ENCODE measurements around the gene THAP11. TPM values are rescaled to one million over a fixed set of nuclear protein-coding genes. Genes with fewer than 3 reads are reported as not detected.

The THAP11 gene
- total RNA-seq: 10 to 100 TPM; 23.7 to 42.8 TPM

DNA sequence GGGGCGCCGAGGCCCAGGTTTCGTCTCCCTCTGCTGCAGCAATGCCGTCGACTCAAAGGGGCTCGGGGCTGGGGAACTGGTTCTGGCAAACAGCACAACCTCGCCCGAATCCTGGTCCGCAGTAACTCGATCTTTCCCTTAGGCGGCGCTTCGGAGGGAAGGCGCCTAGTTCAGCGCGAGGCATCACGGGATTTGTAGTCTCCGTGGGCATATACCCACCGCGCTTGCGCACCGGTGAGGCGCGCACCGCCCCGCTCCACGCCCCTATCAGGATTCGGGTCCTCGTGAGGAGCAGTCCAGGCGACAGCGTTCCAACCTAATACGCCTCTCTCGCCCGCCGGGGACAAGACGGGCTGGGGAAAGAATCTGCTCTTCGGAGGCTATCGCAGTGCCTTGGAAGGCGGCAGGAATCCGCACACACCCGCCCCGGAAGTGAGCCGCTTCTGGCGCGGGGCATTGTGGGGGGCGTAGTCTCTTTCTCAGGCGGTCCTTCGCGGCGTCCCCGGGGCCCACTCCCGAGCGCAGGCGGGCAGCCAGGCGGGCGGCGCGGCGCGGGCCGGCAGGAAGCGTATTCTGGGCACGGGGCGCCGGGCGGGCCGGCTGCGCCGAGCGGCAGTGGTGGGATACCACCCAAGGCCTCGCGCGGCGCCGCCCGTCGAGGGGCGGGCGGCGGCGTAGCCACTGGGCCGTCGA is at the start of gene THAP11:
Gene THAP11, plus strand, starts transcription at position 505 of the 693 bp plus-strand sequence. CDS start 235 bp downstream, outside the sequence.
- no peaks in the 10 kb centered on the region for H3K9me3 ChIP-seq
- TF ChIP-seq, protein P1, sequence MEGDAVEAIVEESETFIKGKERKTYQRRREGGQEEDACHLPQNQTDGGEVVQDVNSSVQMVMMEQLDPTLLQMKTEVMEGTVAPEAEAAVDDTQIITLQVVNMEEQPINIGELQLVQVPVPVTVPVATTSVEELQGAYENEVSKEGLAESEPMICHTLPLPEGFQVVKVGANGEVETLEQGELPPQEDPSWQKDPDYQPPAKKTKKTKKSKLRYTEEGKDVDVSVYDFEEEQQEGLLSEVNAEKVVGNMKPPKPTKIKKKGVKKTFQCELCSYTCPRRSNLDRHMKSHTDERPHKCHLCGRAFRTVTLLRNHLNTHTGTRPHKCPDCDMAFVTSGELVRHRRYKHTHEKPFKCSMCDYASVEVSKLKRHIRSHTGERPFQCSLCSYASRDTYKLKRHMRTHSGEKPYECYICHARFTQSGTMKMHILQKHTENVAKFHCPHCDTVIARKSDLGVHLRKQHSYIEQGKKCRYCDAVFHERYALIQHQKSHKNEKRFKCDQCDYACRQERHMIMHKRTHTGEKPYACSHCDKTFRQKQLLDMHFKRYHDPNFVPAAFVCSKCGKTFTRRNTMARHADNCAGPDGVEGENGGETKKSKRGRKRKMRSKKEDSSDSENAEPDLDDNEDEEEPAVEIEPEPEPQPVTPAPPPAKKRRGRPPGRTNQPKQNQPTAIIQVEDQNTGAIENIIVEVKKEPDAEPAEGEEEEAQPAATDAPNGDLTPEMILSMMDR (IDR thresholded peaks at IDR 0.05): peak; percentile 65 to 97 (median 94)
- TF ChIP-seq POLR2A (IDR thresholded peaks at IDR 0.05): peak; percentile 37 to 50 (median 41)
- no peaks in the 10 kb centered on the region for H3K36me3 ChIP-seq (replicated peaks in 1 of 2; ENCODE audit: insufficient read depth in 1 of 2, low read depth in 2 of 2)
- H3K4me1 ChIP-seq: peaks cover 42% of the 10 kb centered on the region
- H3K4me3 ChIP-seq: peak within 1 kb of the TSS; percentile 25 to 94
- intact Hi-C loops (cut with DNase I): no loop called here
- ATAC-seq (peak; percentile 79), DNase-seq (peak; percentile 95 to 96 (median 96))
- peak within 1 kb of the TSS; percentile 96 to 99 (median 98) for H3K27ac ChIP-seq
- 0 to 6% methylated on average over 7 to 53 of the region's 83 CpGs for WGBS, 2 donors
- no peaks in the 10 kb centered on the region for H3K27me3 ChIP-seq

DNA sequence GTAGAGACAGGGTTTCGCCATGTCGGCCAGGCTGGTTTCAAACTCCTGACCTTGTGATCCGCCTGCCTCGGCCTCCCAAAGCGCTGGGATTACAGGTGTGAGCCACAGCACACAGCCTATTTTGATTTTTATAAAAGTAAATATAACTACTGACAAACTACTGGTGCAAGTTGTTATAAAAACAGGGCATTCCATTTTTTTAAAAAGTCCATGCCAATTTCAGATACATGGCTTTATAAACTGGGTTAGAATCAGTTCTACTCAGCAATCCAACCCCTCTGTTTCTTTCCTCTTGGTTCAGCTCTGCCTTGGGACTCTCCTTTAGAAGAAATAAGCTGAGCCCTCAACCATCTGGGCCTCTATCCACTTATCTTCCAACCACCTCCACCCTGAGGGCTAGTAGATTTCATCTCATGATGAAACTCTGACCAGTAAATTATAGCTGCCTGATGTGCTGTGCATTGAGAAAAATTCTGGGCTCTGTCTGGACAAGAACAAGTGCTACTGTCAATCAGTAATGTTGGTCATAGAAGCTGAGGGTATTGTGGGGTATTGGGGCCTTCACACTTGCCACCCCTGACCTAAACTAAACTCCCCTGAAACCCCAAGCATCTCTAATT is 45.9 kb upstream of the THAP11 start:
- Histone ChIP-seq H3K36me3 (replicated peaks in 1 of 2; ENCODE audit: insufficient read depth in 1 of 2, low read depth in 2 of 2) (no peaks in the 10 kb centered on the region), H3K4me3 (no peak overlapping the region), H3K9me3 (no peaks in the 10 kb centered on the region), H3K27me3 (no peaks in the 10 kb centered on the region), H3K27ac (no peak overlapping the region), H3K4me1 (peaks cover 8% of the 10 kb centered on the region)
- no peak for DNase-seq
- no peak for TF ChIP-seq POLR2A (IDR thresholded peaks at IDR 0.05)
- TF ChIP-seq, protein P1 (IDR thresholded peaks at IDR 0.05): no peak
- no peak for ATAC-seq
- intact Hi-C loops (cut with DNase I): no loop called here
- WGBS, 2 donors: 96 to 99% methylated on average over 5 of the region's 5 CpGs

DNA sequence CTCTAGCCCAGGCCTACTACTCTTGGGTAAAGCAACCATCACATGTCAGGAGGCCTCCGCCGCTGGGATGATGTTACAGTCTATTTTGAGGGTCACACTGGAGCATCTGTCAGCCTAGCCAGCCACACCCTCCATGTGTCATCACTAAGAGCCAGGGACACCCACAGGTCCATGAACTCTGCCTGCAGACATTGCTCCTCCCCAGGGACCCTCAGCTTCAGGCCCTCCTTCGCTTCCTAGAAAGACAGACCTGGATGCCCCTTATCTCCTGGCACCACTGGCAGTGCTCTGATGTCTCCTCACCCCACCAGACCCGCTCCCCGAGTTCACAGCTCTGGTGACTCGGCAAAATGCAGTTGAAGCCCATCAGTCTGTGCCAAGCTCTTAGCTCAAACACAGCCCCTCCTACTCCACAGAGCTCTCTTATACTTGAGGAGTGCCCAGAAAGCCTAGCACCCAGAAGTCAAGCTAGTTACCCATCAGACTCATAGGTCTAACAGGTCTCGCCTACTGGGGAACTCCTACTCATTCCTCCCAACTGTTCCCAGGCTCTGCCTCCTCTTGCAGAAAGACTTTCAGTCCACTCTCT is 41.7 kb upstream of the THAP11 start:
- Histone ChIP-seq H3K36me3 (replicated peaks in 1 of 2; ENCODE audit: insufficient read depth in 1 of 2, low read depth in 2 of 2) (no peaks in the 10 kb centered on the region), H3K27ac (no peak overlapping the region), H3K9me3 (no peaks in the 10 kb centered on the region), H3K27me3 (no peaks in the 10 kb centered on the region), H3K4me1 (peaks cover 26% of the 10 kb centered on the region), H3K4me3 (no peak overlapping the region)
- intact Hi-C loops (cut with DNase I): no loop called here
- 89% methylated on average over 3 to 5 of the region's 7 CpGs for WGBS, 2 donors
- TF ChIP-seq, protein P1 (IDR thresholded peaks at IDR 0.05): no peak
- no peak for TF ChIP-seq POLR2A (IDR thresholded peaks at IDR 0.05)
- ATAC-seq: no peak
- no peak for DNase-seq

DNA sequence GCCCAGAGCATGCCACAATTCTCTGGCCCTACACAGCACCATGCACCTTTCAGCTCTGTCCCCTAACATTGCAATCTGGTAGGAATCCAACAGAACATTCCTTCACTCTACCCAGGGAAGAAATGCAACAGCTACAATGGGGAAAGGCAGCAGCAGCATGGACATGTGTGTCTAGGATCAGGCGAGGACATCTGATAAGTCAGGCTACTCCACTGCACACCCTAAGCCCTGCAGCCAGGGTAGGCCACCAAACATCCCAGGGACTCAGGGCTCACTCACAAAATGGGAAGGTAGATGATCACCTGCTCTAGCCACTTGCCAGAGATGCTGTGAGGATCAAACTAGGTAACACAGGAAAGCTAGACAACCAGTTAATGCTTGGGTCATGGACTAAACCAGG is 40.9 kb upstream of the THAP11 start:
- no peaks in the 10 kb centered on the region for H3K9me3 ChIP-seq
- H3K36me3 ChIP-seq (replicated peaks in 1 of 2; ENCODE audit: insufficient read depth in 1 of 2, low read depth in 2 of 2): no peaks in the 10 kb centered on the region
- intact Hi-C loops (cut with DNase I): no loop called here
- H3K27me3 ChIP-seq: no peaks in the 10 kb centered on the region
- TF ChIP-seq, protein P1 (IDR thresholded peaks at IDR 0.05): no peak
- H3K4me1 ChIP-seq: peaks cover 30% of the 10 kb centered on the region
- 67 to 91% methylated on average over 1 of the region's 1 CpG for WGBS, 2 donors
- ATAC-seq (no peak), DNase-seq (no peak)
- H3K4me3 ChIP-seq: no peak overlapping the region
- no peak overlapping the region for H3K27ac ChIP-seq
